ENCODE measurements around the gene ZIC2.

ZIC2 gene

DNA sequence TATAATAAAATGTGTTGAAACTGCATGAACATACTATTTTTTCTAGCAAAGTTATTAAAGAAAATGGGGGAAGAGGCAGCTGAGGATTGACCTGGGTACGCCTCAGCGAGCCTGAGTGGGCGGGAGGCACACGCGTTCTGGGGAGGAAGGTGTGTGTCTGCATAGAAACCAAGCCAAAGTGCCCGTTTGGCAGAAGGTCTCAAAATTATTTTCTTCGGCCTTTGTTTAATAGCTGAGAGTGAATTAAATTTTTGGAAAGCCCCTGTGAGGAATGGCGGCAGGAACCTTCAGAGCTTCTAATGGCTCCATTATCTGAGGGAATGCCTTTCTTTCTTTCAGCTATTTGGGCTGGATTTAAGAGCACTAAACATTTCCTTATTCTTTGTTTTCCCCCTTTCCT, 5.2 kb downstream of the ZIC2 start:
- no peak for DNase-seq (ENCODE audit: low read depth in 2 of 2)

DNA sequence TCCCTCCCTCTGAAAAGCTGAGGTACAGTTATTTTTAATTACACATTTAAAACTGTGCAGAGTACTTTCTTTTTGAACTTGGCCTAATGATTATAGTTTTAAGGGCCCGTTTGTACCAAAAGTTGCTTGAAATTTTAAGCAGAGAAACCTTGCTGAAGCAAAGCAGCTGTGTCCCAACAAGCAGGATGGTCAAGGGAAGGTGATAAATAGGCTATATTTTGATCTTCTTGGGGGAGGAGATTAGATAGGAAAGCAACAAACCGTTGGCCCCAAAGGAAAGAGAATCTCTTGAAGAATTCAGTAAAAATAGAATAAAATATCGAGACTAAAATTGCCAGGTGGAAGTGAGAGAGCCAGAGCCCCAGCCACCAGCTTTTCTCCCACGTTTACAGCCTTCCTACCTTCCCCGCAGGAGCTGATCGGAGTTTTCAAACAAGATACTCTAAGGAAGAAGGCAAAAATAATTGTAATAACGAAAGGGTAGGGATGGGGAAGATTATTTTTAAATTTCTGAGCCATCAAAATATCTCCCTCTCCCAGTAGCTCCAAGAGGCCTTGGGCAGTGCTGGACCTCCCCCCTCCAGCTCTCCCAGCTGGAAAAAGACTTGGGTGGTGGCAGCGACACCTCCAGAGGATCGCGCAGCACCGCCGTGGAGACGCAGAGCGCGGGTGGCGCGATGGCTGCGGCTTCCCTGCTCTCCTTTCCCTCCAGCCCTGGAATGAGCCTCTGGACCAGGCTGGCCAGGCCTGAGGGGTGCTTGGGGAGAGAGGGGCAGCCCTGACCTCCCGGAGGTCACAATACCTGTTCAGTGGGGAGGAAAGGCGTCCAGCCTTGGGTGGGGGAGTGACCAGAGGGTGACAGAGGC, 5.8 kb downstream of the ZIC2 start:
- no peak for DNase-seq (ENCODE audit: low read depth in 2 of 2)

DNA sequence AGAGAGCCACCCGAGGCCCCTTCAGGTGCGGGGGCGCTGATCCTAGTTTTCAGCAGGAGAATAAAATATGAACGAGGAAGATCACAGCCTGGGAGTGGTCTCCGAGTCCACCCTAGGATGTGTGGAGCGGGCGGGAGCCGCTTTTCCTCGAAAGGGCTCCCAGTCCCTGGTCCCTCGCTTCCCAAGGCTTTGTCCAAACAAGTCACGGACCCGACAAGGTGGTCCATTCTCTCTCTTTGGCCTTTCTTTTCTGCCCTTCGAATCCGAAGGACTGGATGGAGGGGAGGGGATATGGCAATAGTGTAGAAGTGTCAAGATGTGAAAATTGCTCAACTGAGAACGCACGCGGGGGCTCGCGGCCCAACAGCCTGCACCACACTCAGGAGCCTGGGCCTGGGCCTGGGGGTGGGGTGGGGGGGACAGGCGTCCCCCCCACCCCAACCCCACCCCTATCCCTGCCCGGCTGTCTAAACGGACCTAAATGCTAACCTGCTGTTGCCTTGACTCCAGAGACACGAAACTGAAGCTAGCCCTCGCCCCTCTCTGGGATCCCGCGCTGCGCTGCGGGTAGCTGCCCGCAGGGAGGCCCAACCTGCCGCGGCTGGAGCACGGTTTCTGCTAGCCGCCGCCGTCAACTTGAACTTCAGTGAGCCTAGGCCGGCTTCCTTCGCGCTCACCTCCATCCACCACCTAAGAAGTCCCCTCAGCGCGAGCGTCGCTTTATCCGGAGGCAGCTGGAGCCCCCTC, 7.1 kb downstream of the ZIC2 start:
- no peak for DNase-seq (ENCODE audit: low read depth in 2 of 2)

DNA sequence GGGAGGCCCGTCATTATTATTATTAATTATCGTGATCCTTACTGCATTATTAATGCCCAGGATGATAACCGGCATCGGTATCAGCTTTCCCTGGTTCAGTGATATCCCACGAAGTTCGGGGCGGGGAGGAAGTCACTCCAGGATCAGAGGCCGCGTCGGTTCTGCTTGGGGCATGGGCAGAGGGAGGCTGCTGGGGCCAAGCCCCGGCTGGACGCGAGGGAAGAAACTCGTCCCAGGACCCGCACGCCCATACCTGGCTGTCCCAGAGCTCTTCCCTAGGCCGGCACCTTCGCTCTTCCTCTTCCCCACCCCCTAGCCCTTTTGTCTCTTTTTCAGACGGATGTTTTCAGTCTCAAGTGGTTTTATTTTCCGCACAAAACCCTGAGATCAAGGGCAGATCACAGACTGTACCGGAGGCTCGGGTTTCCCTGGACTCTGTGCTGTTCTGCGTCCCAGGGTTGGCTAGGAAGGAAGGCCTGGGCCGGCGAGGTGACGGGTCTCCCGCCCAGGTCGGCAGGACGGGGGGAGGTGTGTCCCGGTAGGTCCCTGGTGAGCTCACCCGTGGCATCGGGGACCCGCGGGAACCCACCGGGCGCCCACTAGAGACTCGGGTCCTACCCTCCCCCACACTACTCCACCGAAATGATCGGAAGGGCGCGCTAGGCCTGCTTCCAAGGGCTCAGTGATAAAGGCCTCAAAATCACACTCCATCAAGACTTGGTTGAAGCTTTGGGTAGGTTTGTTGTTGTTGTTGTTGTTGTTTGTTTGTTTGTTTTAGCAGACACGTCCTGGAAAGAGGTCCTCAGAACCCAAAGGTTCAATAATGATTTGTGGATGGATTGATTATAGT, 7.9 kb downstream of the ZIC2 start:
- DNase-seq (ENCODE audit: low read depth in 2 of 2): no peak

DNA sequence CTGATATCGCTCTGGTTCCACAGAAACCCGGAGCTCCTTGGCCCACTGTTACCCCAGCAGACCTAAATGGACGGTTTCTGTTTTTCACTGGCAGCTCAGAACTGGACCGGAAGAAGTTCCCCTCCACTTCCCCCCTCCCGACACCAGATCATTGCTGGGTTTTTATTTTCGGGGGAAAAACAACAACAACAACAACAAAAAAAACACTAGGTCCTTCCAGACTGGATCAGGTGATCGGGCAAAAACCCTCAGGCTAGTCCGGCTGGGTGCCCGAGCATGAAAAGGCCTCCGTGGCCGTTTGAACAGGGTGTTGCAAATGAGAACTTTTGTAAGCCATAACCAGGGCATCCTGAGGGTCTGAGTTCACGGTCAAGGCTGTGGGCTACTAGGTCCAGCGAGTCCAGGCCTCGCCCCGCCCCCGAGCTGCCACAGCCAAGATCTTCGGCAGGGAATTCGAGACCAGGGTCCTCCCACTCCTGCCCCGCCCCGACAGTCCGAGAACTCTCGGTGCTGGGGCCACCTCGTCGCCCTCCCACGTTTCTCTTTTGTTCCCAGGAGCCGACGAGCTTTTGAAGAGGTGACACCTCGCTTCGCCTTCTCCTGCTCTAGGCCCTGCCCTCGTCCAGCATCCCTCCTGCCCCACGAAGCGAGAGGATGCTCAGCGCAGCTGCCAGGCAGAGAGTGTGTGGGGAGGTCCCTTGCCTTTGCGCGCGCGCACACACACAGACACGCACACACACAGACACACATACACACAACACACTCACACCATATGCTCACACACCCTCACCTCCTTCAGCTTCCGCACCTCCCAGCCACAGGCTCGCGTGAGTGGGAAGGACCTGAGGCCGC, 8.8 kb downstream of the ZIC2 start:
- no peak for DNase-seq (ENCODE audit: low read depth in 2 of 2)

DNA sequence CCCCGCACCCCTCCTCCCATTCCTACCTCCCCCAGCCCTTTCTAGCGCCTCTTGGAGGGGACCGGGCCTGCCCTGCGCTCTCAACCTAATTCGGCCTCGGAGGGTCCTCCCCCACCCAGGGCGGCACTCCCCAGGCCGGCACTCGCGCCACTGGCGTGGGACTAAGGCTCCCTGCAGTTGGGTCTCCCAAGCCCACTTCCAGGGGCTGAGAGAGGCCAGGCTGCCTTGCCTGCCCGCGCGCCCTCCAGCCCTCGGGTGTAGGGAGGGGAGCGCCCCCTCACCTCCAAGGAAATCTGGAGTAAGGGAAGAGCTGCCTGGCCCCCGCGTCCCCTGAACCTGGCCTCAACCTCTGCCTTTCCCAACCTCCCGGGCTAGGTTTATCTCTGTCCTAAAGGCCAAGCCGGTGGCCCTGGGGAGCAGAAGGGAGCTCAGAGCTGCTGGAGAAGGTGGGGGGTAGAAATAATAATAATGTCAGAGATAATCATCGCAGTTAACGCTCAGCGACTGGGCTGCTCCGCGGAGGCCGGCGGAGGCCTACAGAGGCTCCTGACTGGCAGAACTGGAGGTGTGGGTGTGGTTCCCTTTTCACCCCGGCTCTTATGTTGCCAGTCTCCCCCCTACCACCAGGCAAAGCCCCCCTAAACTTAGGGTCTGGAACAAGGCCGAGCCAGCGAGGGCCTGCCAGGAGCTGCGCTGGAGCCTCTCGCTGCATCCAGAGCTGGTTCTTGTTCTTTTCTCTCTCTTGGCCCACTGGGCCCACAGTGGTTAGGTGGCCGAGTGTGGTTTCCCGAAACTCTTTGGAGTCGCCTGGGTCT, 9.6 kb downstream of the ZIC2 start:
- DNase-seq (ENCODE audit: low read depth in 2 of 2): no peak

DNA sequence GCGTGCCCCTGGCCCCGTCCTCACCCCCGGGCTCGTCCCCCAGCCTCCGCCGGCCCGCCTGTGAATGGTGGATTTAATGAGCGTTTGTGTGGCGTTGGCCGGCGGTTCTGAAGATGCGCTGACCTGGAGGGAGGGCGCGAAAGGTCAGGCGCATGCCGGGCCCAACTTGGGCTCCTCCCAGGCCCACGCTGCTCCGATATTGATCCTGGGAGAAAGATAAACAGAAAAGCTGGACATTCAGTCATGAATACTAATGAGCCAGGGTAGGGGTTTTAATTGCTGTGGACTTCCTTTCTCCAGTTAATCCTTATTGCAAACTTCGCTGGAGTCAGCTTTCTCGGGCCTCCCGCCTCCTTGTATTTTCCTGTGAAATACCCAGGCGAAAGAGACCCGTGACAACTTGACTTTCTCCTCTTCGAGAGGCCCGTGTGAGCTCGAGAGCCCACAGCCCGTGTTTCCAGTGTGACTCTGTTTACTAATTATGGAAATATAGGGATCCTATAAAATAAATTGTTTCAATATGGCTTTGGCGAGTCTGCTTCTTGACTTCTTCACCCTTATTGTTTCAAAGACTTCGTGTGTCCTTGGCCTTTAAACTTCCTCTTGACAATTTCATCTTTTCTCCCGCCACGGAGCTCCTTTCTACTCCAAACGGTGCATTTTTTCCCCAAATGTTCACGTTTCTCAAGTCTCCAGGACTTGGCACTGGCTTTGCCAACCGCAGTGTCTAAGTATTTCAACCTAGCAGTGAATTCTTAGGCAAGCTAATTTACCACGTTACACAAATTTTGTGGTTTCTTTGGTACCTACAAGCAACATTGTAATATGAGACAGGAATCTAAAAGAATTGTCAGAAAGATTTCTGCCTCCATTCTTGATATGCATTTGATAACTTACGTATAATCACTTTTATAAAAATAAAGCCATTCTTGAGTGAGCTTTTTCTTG, 10.5 kb downstream of the ZIC2 start:
- no peak for DNase-seq (ENCODE audit: low read depth in 2 of 2)

DNA sequence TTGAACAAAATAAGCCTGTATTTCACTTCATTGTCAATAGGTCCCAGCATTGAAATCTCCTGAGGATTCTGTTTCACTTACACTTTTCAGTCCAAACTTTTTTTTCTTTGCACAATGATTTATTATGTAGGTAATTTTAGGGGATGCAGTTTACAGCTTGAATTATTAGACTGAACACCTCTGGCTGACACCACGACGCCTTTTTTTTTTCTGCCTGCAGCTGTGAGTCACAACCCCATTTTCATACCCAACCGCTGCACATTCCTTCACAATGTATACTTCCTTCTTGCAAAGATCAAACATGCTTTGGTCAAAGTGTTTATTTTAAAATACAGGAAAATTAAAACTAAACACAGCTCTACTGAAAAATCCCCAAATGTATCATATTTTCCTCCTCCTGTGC, 11.4 kb downstream of the ZIC2 start:
- DNase-seq (ENCODE audit: low read depth in 2 of 2): no peak

DNA sequence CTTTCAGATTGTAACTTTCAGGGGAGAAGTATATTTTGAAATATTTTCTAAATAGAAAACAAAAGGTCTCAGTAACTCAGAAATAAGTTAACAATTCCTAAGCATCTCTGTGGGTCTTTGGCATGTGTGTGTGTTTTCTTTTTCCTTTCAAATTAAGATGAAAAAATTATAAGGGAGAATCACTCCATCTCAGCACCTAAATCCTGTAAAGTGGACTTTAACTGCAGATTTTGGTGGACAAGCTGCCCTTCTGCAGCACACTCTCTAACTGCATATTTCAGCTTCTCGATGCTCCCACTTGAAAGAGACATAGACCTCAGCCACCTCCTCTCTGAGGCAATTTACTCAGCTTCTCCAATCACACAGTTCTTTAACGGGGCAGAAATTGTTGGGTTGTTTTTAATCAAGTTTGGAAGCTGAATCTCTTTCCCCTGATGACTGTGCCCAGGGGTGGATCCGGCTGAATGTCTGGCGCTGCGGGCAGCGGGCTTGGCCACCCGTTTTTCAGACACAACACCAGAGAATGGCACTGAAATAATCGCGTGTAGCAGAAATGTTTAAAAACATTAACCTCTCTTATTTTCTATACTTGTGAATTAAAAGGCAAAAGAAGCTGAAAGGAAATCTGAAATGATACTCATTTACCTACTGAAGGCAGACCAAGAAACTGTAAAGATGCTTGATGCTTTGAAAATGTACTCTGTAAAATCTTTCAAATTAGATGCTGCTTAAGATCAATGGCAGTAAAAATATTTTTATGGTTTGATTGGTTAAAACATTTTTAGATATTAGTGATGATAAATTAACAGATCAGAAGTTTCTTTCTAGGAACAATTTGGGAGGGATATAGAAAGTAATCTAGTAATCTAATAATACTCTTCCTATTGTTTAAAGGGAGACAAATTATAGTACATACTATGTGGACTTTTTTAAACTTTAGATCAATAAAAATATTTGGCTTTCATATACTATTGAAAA, 12.4 kb downstream of the ZIC2 start:
- no peak for DNase-seq (ENCODE audit: low read depth in 2 of 2)

DNA sequence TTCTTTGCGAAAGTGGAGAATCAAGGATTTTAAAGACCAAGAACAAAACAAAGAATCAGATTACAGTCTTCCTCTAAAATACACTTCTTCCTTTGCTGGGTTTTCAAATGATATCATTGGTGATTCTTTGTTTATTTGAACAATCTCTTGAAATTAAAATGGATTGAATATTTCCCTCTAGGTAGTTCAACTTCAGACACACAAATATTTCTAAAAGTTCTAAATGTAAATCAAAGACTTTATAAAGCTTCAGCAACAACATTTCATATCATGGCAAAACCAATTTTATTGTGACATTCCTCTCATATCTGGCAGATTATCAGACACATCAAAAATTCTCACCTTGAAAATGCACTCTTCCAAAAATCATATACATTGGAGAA, 13.0 kb downstream of the ZIC2 start:
- DNase-seq (ENCODE audit: low read depth in 2 of 2): no peak

DNA sequence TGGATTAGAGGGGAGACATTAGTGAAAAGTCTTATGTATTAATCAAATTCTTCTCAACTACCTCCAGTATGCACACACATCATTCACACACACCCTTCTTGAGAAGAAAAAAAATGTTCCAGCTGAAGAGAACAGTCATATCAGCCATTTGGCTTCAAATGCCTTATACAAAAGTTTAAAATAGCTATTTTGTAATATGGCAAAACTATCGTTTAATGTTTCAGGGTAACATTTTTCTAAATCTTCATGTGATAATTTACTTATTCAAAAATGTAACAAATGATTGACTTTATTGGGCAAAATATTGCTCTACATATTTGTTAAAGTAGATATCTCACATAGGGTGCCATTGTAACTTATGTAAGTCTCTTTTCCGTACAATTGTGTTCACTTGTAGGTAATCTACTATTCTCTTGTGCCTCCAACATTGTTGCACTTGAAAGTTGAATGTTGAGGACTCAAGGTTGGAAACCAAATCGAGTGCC, 13.6 kb downstream of the ZIC2 start:
- no peak for DNase-seq (ENCODE audit: low read depth in 2 of 2)

DNA sequence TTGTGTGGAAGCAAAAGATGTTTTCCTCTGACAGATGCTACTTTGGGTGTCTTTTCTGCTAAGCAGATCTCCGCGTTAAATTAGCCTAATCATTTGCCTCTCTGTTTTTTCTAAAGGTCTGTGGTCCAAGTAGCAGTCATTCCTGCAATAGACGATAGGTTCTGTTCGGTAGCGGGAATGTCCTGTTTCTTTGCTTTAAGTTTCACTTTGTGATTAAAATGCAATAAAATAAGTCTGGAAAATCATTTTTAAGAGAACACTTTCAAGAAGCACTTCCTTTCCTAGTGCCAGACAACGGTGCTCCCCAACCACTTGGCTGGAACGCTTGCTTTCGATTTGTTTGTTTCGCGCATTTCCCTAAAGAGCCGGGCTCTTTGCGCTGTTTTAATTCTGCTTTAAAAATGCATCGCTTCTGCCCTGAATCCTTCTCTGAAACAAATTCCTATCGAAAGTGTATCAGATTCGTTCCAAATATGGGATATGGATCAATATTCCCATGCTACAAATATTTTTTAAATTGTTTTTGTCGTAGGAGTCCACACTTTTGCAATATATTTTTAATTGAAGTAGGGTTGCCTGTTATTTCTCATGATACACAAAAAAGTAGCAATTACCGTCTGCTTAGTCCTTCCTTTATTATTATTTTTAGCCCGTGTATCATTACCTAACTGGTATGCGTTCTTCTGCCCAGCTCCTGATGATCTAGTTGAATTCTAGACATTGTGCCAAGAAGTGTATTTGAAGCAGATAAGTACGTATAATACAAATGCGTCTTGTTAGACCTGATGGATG, 14.2 kb downstream of the ZIC2 start:
- no peak for DNase-seq (ENCODE audit: low read depth in 2 of 2)

DNA sequence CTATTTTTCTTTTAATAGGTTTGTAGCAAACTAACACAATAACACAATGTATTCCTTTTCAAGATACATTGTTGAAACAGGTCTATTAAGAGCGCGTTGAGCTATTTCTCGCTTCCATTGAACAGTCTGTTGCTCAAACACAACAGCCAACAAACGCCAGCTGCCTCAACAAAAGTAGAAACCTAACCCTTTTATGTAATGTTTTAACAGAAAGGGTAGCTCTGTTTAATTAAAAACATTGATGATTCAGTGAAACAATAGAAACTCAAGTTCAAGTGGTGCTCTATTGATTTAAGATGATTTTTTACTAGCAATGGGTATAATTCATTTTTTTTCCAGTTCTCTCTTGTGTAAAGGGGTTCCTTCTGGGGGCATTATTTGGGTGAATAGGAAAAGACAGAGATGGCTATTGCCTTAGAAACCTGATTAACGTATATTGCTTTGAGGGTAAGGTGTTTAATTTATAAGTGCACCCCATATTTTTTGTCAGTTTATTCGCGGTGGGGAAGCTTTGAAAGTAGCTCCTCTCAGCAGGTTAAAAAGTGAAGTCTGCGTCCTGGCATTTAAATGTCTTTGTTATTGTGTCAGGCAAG, 14.9 kb downstream of the ZIC2 start:
- DNase-seq (ENCODE audit: low read depth in 2 of 2): no peak

DNA sequence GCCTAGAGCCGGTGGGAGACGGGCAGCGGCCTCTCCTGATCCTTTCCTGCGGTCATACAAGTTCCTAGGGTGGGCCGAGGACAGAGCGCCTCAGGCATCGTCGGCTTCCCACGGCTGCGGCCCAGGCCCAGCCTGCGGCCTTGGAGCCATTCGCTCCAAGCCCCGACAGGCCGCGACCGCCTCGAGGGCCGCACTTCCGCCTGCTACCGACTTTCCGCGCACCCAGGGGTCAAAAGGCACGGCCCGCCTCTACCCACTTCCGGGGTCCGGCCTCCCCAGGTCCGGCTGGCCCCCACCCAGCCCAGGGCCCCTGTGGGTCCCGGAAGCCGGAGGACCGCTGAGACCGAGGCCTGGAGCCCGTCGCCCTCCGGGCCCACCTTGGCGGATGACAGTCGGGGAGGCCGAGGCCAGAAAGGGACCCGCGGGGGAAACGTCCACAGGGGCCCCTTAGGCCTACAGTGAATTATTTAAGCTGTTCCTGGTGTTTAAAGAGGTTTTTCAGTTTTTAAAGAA, 16.2 kb downstream of the ZIC2 start:
- DNase-seq (ENCODE audit: low read depth in 2 of 2): no peak

DNA sequence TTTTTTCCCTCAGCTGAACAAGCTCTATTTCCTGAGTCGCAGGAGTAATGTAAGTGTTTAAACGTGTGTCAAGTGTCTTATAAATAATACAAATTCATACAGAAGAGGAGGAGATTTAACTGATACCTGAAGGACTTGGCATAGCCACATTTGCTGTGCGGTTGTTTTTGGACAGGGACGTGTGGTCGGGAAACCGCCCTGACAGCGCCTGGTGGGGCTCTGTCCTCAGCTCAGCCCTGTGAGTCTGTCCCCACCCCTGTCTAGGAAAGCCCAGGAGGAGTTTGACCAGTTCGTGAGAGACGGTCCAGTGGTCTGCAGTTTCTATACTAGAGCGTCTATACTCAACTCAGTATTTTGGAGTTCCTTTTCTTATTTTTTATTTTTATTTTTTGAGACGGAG, 16.7 kb downstream of the ZIC2 start:
- DNase-seq (ENCODE audit: low read depth in 2 of 2): no peak

DNA sequence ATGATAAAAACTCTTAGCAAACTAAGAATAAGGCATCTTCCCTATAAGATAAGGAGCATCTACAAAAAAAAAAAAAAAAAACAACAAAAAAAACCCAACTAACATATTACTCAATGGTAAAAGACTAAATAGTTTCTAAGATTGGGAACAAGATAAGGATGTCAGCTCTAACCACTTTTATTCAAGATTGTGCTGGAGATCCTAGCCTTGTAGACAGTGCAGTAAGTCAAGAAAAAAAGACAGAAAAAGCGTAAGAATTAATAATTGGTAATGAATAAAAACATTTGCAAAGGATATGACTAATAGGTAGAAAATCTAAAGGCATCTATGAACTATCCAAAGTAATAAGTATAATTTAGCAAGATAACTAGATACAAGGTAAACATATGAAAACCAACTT, 33.0 kb downstream of the ZIC2 start:
- DNase-seq (ENCODE audit: low read depth in 2 of 2): no peak

All from stimulated activated CD4-positive, alpha-beta T cell treated with anti-CD3 and anti-CD28 coated beads, Interleukin-4, amount 100 ng/mL, for 48 hours (primary cell).